Ovary (tissue), 3 donors: ENCODE data around the gene PRKD1.

ENCODE experiments used
- CTCF ChIP-seq, 3 donors: fragments of 450-650 bp in 2 of 3; fragments of 200-600 bp in 1 of 3; IDR thresholded peaks; one replicate each; pipeline versions ENCODE4 v1.5.1 to v1.8.0; 2016 to 2022; ENCODE audit warnings: antibody characterized with exemption in 3 of 3, mild to moderate bottlenecking in 1 of 3
- EP300 ChIP-seq: sonication (generic); formaldehyde crosslinking; IDR thresholded peaks from one replicate; pipeline ENCODE4 v1.6.1; 2017; ENCODE audit warnings: antibody characterized with exemption
- POLR2A ChIP-seq: fragments of 450-650 bp; IDR thresholded peaks from one replicate; pipeline ENCODE4 v1.6.1; 2017; ENCODE audit warnings: antibody characterized with exemption, mild to moderate bottlenecking, moderate library complexity
- donor health status: DM: no; HTN: no; CAD: no.

GRCh38 chr14:29930283-29930682, 2.6 kb upstream of the PRKD1 start:
- no peak for TF ChIP-seq CTCF (IDR thresholded peaks at IDR 0.05)
- no peak for TF ChIP-seq POLR2A
- TF ChIP-seq EP300, result no peak
